OCI-LY1 (cell line): ENCODE results near the gene SALL4.

Experiments used
- CTCF ChIP-seq: fragments of 200-600 bp; sonication (generic), shearing (Covaris generic); IDR thresholded peaks from 2 replicates; pipeline ENCODE4 v1.5.1; 2017; ENCODE audit warnings: mild to moderate bottlenecking, antibody characterized with exemption, low read length, moderate library complexity, mixed read lengths
- EZH2 ChIP-seq: fragments of 200-600 bp; sonication (generic), shearing (Covaris generic); IDR thresholded peaks from 2 replicates; pipeline ENCODE4 v1.8.0; 2017; ENCODE audit warnings: borderline replicate concordance, mixed run types, mild to moderate bottlenecking, antibody characterized with exemption, low read length, moderate library complexity, mixed read lengths

- no peak for TF ChIP-seq CTCF
- TF ChIP-seq EZH2: no peak
These were observed 29.5 kb upstream of the SALL4 start for GRCh38 chr20:51831866-51832265.
